Measurements from ENCODE around the gene HTR7. TPM values are rescaled to one million over a fixed set of nuclear protein-coding genes. Genes with fewer than 3 reads are reported as not detected.

HTR7 gene
- total and polyA plus RNA-seq, 2 of the 4 experiments (the other 2 are of a cell fraction) = 0.43 to 0.72 TPM

DNA sequence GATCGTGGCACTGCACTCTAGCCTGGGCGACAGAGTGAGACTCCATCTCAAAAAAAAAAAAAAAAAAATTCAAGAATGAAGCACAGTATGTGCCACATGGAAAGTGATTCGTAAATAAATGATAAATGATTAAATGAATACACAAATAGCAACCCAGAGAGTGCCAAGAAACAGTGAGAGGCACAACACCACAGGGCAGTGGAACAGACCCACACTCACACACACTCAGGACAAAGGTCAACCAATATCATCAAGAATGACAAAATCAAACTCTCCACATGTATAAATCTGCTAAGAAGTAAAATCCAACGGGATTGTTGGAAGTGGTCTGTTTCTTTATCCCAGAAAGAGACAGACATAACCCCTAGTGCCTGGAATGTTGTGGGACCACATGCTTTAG lies 77.4 kb downstream of the HTR7 start:
- no peaks in the 10 kb centered on the region for H3K79me1 ChIP-seq (ENCODE audit: low read depth in 1 of 2, low read length in 2 of 2)
- no peak overlapping the region for H2AK9ac ChIP-seq (replicated peaks; ENCODE audit: low read depth, low read length, poor library complexity)
- H3K4me2 ChIP-seq (ENCODE audit: low read depth, low read length) = no peak overlapping the region
- no peak overlapping the region for H2BK15ac ChIP-seq (ENCODE audit: low read depth, low read length)
- dilution Hi-C loops (cut with HindIII; ENCODE audit: low sequenced_read_pairs, unreplicated experiment) = no loop called here
- no peak overlapping the region for H3K4ac ChIP-seq (ENCODE audit: low read depth, low read length)
- WGBS, 2 experiments (ENCODE audit: extremely low coverage in 2 of 2, insufficient read length in 1 of 2) = no CpG with 5 or more reads among the region's 4 CpGs
- H3K18ac ChIP-seq (ENCODE audit: low read depth, low read length) = no peak overlapping the region
- ChIA-PET CTCF (no interaction called here), POLR2A (ENCODE audit: unreplicated experiment) (no interaction called here)
- H3K9ac ChIP-seq (ENCODE audit: low read depth, low read length) = no peak overlapping the region
- H3K27me3 ChIP-seq (ENCODE audit: control insufficient read depth, insufficient read depth, low read length) = peaks cover 3% of the 10 kb centered on the region; the same call in 1 of the 2 replicates
- no peaks in the 10 kb centered on the region for H3K36me3 ChIP-seq (ENCODE audit: control insufficient read depth, insufficient read depth, low read length)
- intact Hi-C loops (cut with micrococcal nuclease) = loop anchor here (10.0 kb wide), 1 partner anchor 826 kb away; no protein-coding TSS in a partner anchor
- H3K27ac ChIP-seq (ENCODE audit: insufficient read depth, low read length) = no peak overlapping the region
- no peaks in the 10 kb centered on the region for H3K9me1 ChIP-seq (ENCODE audit: insufficient read depth, low read length)
- ATAC-seq (ENCODE audit: low read depth) (no peak), DNase-seq (no peak)
- no peak overlapping the region for H3K4me3 ChIP-seq (ENCODE audit: insufficient read depth, low read depth, low read length)
- in situ Hi-C loops (cut with MboI; ENCODE audit: low sequenced_read_pairs) = no loop called here
- H3K23ac ChIP-seq (ENCODE audit: low read depth, low read length) = no peak overlapping the region
- H3K56ac ChIP-seq (ENCODE audit: extremely low read depth, insufficient read depth, low read length) = no peak overlapping the region
- no peaks in the 10 kb centered on the region for H4K20me1 ChIP-seq (ENCODE audit: insufficient read depth, low read length)
- H3K14ac ChIP-seq (replicated peaks; ENCODE audit: low read depth, low read length) = no peak overlapping the region
- BruUV-seq (replicated peaks) = no TSS peak
- no peaks in the 10 kb centered on the region for H3K4me1 ChIP-seq (ENCODE audit: control insufficient read depth, insufficient read depth, low read length)
- H4K91ac ChIP-seq (ENCODE audit: insufficient read depth, low read depth, low read length) = no peak overlapping the region
- TF ChIP-seq CHD1 (IDR thresholded peaks at IDR 0.05; ENCODE audit: low read depth, low read length) (no peak), BHLHE40 (IDR thresholded peaks at IDR 0.05; ENCODE audit: low read depth, low read length) (no peak), MXI1 (IDR thresholded peaks at IDR 0.05; ENCODE audit: borderline replicate concordance, low read depth, low read length) (no peak), POLR2A (IDR thresholded peaks at IDR 0.05; ENCODE audit: low read depth, low read length) (no peak), ELK1 (IDR thresholded peaks at IDR 0.05; ENCODE audit: borderline replicate concordance, low read depth, low read length) (no peak), MAZ (IDR thresholded peaks at IDR 0.05; ENCODE audit: borderline replicate concordance, low read depth, low read length) (no peak)
- TF ChIP-seq, protein P1, sequence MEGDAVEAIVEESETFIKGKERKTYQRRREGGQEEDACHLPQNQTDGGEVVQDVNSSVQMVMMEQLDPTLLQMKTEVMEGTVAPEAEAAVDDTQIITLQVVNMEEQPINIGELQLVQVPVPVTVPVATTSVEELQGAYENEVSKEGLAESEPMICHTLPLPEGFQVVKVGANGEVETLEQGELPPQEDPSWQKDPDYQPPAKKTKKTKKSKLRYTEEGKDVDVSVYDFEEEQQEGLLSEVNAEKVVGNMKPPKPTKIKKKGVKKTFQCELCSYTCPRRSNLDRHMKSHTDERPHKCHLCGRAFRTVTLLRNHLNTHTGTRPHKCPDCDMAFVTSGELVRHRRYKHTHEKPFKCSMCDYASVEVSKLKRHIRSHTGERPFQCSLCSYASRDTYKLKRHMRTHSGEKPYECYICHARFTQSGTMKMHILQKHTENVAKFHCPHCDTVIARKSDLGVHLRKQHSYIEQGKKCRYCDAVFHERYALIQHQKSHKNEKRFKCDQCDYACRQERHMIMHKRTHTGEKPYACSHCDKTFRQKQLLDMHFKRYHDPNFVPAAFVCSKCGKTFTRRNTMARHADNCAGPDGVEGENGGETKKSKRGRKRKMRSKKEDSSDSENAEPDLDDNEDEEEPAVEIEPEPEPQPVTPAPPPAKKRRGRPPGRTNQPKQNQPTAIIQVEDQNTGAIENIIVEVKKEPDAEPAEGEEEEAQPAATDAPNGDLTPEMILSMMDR (conservative IDR thresholded peaks at IDR 0.05; ENCODE audit: low read depth, low read length) = no peak
- no peak overlapping the region for H2BK120ac ChIP-seq (ENCODE audit: low read depth, low read length)
- H2AFZ ChIP-seq (replicated peaks; ENCODE audit: low read length, poor library complexity) = no peak overlapping the region
- no peak overlapping the region for H4K5ac ChIP-seq (ENCODE audit: low read depth, low read length)
- H2BK5ac ChIP-seq (ENCODE audit: low read depth, low read length, poor library complexity, severe bottlenecking) = no peak overlapping the region
- no peak overlapping the region for H4K8ac ChIP-seq (ENCODE audit: low read depth in 2 of 2, low read length in 2 of 2)
- H2BK20ac ChIP-seq (ENCODE audit: low read depth, low read length) = no peak overlapping the region
- no peak overlapping the region for H2AK5ac ChIP-seq (ENCODE audit: low read depth, low read length)
- H3K9me3 ChIP-seq (ENCODE audit: control insufficient read depth, insufficient read depth, low read length) = no peaks in the 10 kb centered on the region

All from IMR-90 (cell line).